PC-3 (cell line): ENCODE results near the gene RRAS2. TPM values are rescaled to one million over a fixed set of nuclear protein-coding genes. Genes with fewer than 3 reads are reported as not detected.

Experiments
- ATAC-seq: fragments of 200-7000 bp; cut with Tn5 transposase; 2 replicates; pipeline ENCODE4 v1.9.1; 2020; ENCODE audit warnings: mild to moderate bottlenecking, moderate library complexity
- BruUV-seq: library from RNA; stranded (reverse); fragments of 400-500 nt; replicated peaks from 2 replicates; lab custom pipeline; 2021; lab: Mats Ljungman, UMichigan
- CTCF ChIA-PET: fragments of 300-600 bp; sonication (Branson Sonifier 250); formaldehyde crosslinking; loops from one replicate; lab custom pipeline; 2022; ENCODE audit warnings: antibody characterized with exemption; lab: Charles Lee
- POLR2A ChIA-PET: fragments of 300-600 bp; sonication (Branson Sonifier 250); formaldehyde crosslinking; loops from one replicate; lab custom pipeline; 2022; ENCODE audit warnings: antibody characterized with exemption; ENCODE audit not compliant: unreplicated experiment; lab: Charles Lee
- DNase-seq: peaks from one replicate; pipeline ENCODE4 v3.0.0-alpha.2; 2015
- H2AFZ ChIP-seq: fragments of 300-600 bp; sonication (generic); 2 replicates; pipeline ENCODE4 v1.6.0; 2016; ENCODE audit warnings: antibody characterized with exemption, low read length
- H3F3A ChIP-seq: fragments of 300-600 bp; sonication (generic); one replicate; pipeline ENCODE4 v1.6.0; 2017; ENCODE audit warnings: antibody characterized with exemption, low read length, control low read depth, mild to moderate bottlenecking; ENCODE audit not compliant: unreplicated experiment
- H3K27ac ChIP-seq: fragments of 300-600 bp; sonication (generic); 2 replicates; pipeline ENCODE4 v1.5.1; 2016; ENCODE audit warnings: mild to moderate bottlenecking, low read length
- H3K27me3 ChIP-seq: fragments of 300-600 bp; sonication (generic); 2 replicates; pipeline ENCODE4 v1.6.1; 2016; ENCODE audit warnings: low read length, mixed read lengths
- H3K36me3 ChIP-seq: fragments of 300-600 bp; sonication (generic); 2 replicates; pipeline ENCODE4 v1.6.1; 2016; ENCODE audit warnings: low read depth, mixed run types, low read length, mixed read lengths
- H3K4me1 ChIP-seq: fragments of 300-600 bp; sonication (generic); 2 replicates; pipeline ENCODE4 v1.5.1; 2016; ENCODE audit warnings: low read length; ENCODE audit not compliant: insufficient read depth
- H3K4me2 ChIP-seq: fragments of 300-600 bp; sonication (generic); 2 replicates; pipeline ENCODE4 v1.6.0; 2016; ENCODE audit warnings: low read length
- H3K4me3 ChIP-seq: fragments of 300-600 bp; sonication (generic); 2 replicates; pipeline ENCODE4 v1.5.1; 2016; ENCODE audit warnings: mild to moderate bottlenecking, low read length, mixed read lengths
- H3K79me2 ChIP-seq: fragments of 300-600 bp; sonication (generic); 2 replicates; pipeline ENCODE4 v1.6.1; 2017; ENCODE audit warnings: low read length, mixed read lengths
- H3K9ac ChIP-seq: fragments of 300-600 bp; sonication (generic); 2 replicates; pipeline ENCODE4 v1.6.0; 2016; ENCODE audit warnings: mild to moderate bottlenecking, low read length
- H3K9me2 ChIP-seq: fragments of 300-600 bp; sonication (generic); replicated peaks from 2 replicates; pipeline ENCODE4 v1.6.1; 2016; ENCODE audit warnings: mixed run types, low read length, mixed read lengths
- H3K9me3 ChIP-seq: fragments of 300-600 bp; sonication (generic); 2 replicates; pipeline ENCODE4 v1.6.1; 2016; ENCODE audit warnings: low read length, mixed read lengths
- H4K20me1 ChIP-seq: fragments of 300-600 bp; sonication (generic); 2 replicates; pipeline ENCODE4 v1.6.1; 2016; ENCODE audit warnings: low read length, mixed read lengths
- EZH2 ChIP-seq: fragments of 300-600 bp; sonication (generic); IDR thresholded peaks from one replicate; pipeline ENCODE4 v1.6.1; 2017; ENCODE audit warnings: antibody characterized with exemption, mild to moderate bottlenecking, low read length; ENCODE audit not compliant: unreplicated experiment
- EZH2phosphoT487 ChIP-seq: fragments of 300-600 bp; sonication (generic); IDR thresholded peaks from 2 replicates; pipeline ENCODE4 v1.6.1; 2018; ENCODE audit warnings: mild to moderate bottlenecking, antibody characterized with exemption, low read length, borderline replicate concordance
- intact Hi-C: fragments of 100-400 bp; cut with micrococcal nuclease; formaldehyde crosslinking; loops from 2 replicates; pipeline ENCODE4 v1.9.0; 2023
- total RNA-seq: library from RNA; depleted of rRNA; stranded (reverse); fragments of >200 nt; gene quantifications from 2 replicates; pipeline ENCODE4 v1.2.3, GENCODE V29; 2014
- TF ChIP-seq, protein P1 (sequence below): fragments of 300-600 bp; sonication (generic); conservative IDR thresholded peaks from 2 replicates; pipeline ENCODE4 v1.5.1; 2017; ENCODE audit warnings: antibody characterized with exemption, low read depth, mild to moderate bottlenecking, low read length

The RRAS2 gene
- total RNA-seq, 1 experiment from 2014 or later = 58.6 TPM

DNA sequence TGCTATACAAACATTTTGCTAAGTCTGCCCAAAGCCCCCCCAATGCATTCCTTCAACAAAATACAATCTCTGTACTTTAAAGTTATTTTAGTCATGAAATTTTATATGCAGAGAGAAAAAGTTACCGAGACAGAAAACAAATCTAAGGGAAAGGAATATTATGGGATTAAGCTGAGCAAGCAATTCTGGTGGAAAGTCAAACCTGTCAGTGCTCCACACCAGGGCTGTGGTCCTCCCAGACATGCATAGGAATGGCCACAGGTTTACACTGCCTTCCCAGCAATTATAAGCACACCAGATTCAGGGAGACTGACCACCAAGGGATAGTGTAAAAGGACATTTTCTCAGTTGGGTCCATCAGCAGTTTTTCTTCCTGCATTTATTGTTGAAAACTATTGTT, 92.4 kb downstream of the RRAS2 start:
- Histone ChIP-seq H3K27ac (no peak overlapping the region), H3K36me3 (no peaks in the 10 kb centered on the region), H2AFZ (no peak overlapping the region), H4K20me1 (no peaks in the 10 kb centered on the region), H3K4me3 (no peak overlapping the region), H3K4me1 (0 out of 2 replicates have a peak, but pooled peaks cover 4% of the 10 kb centered on the region), H3K79me2 (no peaks in the 10 kb centered on the region), H3K9me3 (no peaks in the 10 kb centered on the region), H3K9me2 (no peaks in the 10 kb centered on the region), H3K27me3 (no peaks in the 10 kb centered on the region), H3K4me2 (no peak overlapping the region), H3F3A (no peaks in the 10 kb centered on the region), H3K9ac (no peak overlapping the region)
- ChIA-PET CTCF (no interaction called here), POLR2A (no interaction called here)
- ATAC-seq (no peak), DNase-seq (no peak)
- intact Hi-C loops = no loop called here
- BruUV-seq = no TSS peak
- TF ChIP-seq, protein P1, sequence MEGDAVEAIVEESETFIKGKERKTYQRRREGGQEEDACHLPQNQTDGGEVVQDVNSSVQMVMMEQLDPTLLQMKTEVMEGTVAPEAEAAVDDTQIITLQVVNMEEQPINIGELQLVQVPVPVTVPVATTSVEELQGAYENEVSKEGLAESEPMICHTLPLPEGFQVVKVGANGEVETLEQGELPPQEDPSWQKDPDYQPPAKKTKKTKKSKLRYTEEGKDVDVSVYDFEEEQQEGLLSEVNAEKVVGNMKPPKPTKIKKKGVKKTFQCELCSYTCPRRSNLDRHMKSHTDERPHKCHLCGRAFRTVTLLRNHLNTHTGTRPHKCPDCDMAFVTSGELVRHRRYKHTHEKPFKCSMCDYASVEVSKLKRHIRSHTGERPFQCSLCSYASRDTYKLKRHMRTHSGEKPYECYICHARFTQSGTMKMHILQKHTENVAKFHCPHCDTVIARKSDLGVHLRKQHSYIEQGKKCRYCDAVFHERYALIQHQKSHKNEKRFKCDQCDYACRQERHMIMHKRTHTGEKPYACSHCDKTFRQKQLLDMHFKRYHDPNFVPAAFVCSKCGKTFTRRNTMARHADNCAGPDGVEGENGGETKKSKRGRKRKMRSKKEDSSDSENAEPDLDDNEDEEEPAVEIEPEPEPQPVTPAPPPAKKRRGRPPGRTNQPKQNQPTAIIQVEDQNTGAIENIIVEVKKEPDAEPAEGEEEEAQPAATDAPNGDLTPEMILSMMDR = no peak
- TF ChIP-seq EZH2phosphoT487 = no peak
- TF ChIP-seq EZH2 = no peak

DNA sequence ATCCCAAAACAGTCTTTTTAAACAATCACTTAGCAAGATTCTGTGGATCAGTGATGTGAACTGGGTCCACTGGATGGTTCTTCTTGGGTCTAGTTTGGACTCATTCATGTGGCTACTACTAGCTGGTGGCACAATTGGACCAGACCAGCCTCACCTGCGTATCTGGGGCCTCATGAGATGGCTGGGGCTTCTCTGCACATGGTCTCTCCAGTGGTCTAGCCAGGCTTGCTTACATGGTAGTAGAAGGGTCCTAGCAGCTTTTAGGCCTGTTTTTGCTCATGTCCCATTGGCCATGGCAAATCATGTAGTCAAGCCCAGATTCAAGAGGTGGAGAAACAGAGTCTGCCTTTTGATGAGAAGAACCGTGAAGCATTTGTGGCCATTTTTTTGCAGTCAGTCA, 94.0 kb downstream of the RRAS2 start:
- BruUV-seq = no TSS peak
- H3F3A ChIP-seq = no peaks in the 10 kb centered on the region
- no peak overlapping the region for H3K4me3 ChIP-seq
- no peaks in the 10 kb centered on the region for H3K9me2 ChIP-seq
- H3K9me3 ChIP-seq = no peaks in the 10 kb centered on the region
- no peaks in the 10 kb centered on the region for H3K27me3 ChIP-seq
- intact Hi-C loops = no loop called here
- no peak overlapping the region for H2AFZ ChIP-seq
- no peak for ATAC-seq
- H4K20me1 ChIP-seq = no peaks in the 10 kb centered on the region
- H3K36me3 ChIP-seq = no peaks in the 10 kb centered on the region
- no peak overlapping the region for H3K27ac ChIP-seq
- DNase-seq = no peak
- no peaks in the 10 kb centered on the region for H3K4me1 ChIP-seq
- ChIA-PET POLR2A (no interaction called here), CTCF (no interaction called here)
- no peaks in the 10 kb centered on the region for H3K79me2 ChIP-seq
- no peak overlapping the region for H3K4me2 ChIP-seq
- no peak overlapping the region for H3K9ac ChIP-seq
- TF ChIP-seq, protein P1 = no peak
- TF ChIP-seq EZH2phosphoT487 (no peak), EZH2 (no peak)

DNA sequence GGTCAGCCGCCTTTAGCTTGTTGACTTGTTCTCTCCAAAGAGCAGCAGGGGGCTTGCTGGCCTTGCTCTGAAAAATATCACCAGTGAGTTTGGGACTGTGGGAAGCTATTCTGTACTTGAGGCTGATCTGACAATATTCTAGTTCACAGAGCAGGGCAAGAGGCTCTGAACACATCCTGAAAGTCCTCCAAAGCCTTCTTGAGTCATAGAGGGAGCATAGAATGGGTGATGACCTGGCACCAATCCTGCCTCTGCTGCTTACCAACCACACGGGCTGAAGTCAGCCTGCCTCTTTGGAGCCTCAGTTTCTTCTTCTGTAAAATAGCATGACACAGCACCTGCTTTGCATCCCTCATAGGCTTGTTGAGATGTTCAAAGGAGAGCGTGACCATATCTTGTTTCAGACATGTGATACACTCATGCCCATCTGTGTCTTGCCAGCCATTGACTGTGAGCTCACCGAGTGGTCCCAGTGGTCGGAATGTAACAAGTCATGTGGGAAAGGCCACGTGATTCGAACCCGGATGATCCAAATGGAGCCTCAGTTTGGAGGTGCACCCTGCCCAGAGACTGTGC, 96.6 kb downstream of the RRAS2 start:
- Histone ChIP-seq H3K79me2 (no peaks in the 10 kb centered on the region), H3K27ac (no peak overlapping the region), H3K27me3 (no peaks in the 10 kb centered on the region), H3K4me3 (no peak overlapping the region), H3F3A (no peaks in the 10 kb centered on the region), H3K9ac (no peak overlapping the region), H3K4me2 (no peak overlapping the region), H3K9me3 (no peaks in the 10 kb centered on the region), H2AFZ (no peak overlapping the region), H3K4me1 (peaks cover 12% of the 10 kb centered on the region), H3K9me2 (no peaks in the 10 kb centered on the region), H3K36me3 (no peaks in the 10 kb centered on the region), H4K20me1 (no peaks in the 10 kb centered on the region)
- ATAC-seq (no peak), DNase-seq (no peak)
- no TSS peak for BruUV-seq
- intact Hi-C loops = no loop called here
- TF ChIP-seq EZH2 (no peak), EZH2phosphoT487 (no peak)
- TF ChIP-seq, protein P1 = no peak
- CTCF ChIA-PET = no interaction called here
- POLR2A ChIA-PET = no interaction called here
